ENCODE data around the gene KLHDC3.

Gene KLHDC3

GRCh38 chr6:43016176-43016942 lies 2.3 kb downstream of the KLHDC3 start:
- H3K79me2 ChIP-seq (ENCODE audit: insufficient read depth, low read length), result peaks cover 70% of the 10 kb centered on the region
- no peak for DNase-seq
- no peak overlapping the region for H3K27ac ChIP-seq (ENCODE audit: low read length)
- H3K27me3 ChIP-seq (ENCODE audit: insufficient read depth, low read length, poor library complexity), result no peaks in the 10 kb centered on the region
- H4K20me1 ChIP-seq (ENCODE audit: insufficient read depth, low read length), result peaks cover 27% of the 10 kb centered on the region; the same call in 1 of the 2 replicates
- no peaks in the 10 kb centered on the region for H3K9me3 ChIP-seq (ENCODE audit: insufficient read depth, low read length, severe bottlenecking)
- TF ChIP-seq EZH2 (IDR thresholded peaks at IDR 0.05; ENCODE audit: borderline replicate concordance, low read depth, low read length, severe bottlenecking), result no peak
- TF ChIP-seq CTCF (IDR thresholded peaks at IDR 0.05; ENCODE audit: borderline replicate concordance, extremely low read depth, low read length, poor library complexity, severe bottlenecking), result no peak
- H3K36me3 ChIP-seq (ENCODE audit: insufficient read depth, low read length), result peaks cover 68% of the 10 kb centered on the region
- peak overlapping the region; percentile 90 for H3K4me2 ChIP-seq (ENCODE audit: insufficient read depth, low read length)
- no peak overlapping the region for H2AFZ ChIP-seq (ENCODE audit: low read depth, low read length)
- peak overlapping the region; percentile 22; the same call in 1 of the 2 replicates for H3K9ac ChIP-seq (ENCODE audit: low read depth, low read length)
- H3K4me1 ChIP-seq (ENCODE audit: insufficient read depth, low read length), result peaks cover 76% of the 10 kb centered on the region
- ATAC-seq (ENCODE audit: insufficient read depth, low read depth), result no peak
- no peak overlapping the region for H3K4me3 ChIP-seq (ENCODE audit: low read depth in 1 of 2, low read length in 2 of 2)

GRCh38 chr6:43016943-43017334 lies 2.9 kb downstream of the KLHDC3 start:
- no peak overlapping the region for H3K27ac ChIP-seq (ENCODE audit: low read length)
- H3K4me2 ChIP-seq (ENCODE audit: insufficient read depth, low read length), result peak overlapping the region; percentile 90
- no peaks in the 10 kb centered on the region for H3K27me3 ChIP-seq (ENCODE audit: insufficient read depth, low read length, poor library complexity)
- H3K36me3 ChIP-seq (ENCODE audit: insufficient read depth, low read length), result peaks cover 62% of the 10 kb centered on the region
- DNase-seq, result no peak
- TF ChIP-seq EZH2 (IDR thresholded peaks at IDR 0.05; ENCODE audit: borderline replicate concordance, low read depth, low read length, severe bottlenecking) (no peak), CTCF (IDR thresholded peaks at IDR 0.05; ENCODE audit: borderline replicate concordance, extremely low read depth, low read length, poor library complexity, severe bottlenecking) (no peak)
- no peak for ATAC-seq (ENCODE audit: insufficient read depth, low read depth)
- H3K9me3 ChIP-seq (ENCODE audit: insufficient read depth, low read length, severe bottlenecking), result no peaks in the 10 kb centered on the region
- peaks cover 27% of the 10 kb centered on the region; the same call in 1 of the 2 replicates for H4K20me1 ChIP-seq (ENCODE audit: insufficient read depth, low read length)
- H3K4me1 ChIP-seq (ENCODE audit: insufficient read depth, low read length), result peaks cover 70% of the 10 kb centered on the region
- H3K79me2 ChIP-seq (ENCODE audit: insufficient read depth, low read length), result peaks cover 69% of the 10 kb centered on the region
- H3K4me3 ChIP-seq (ENCODE audit: low read depth in 1 of 2, low read length in 2 of 2), result no peak overlapping the region
- no peak overlapping the region for H2AFZ ChIP-seq (ENCODE audit: low read depth, low read length)
- H3K9ac ChIP-seq (ENCODE audit: low read depth, low read length), result 0 out of 2 replicates have a peak overlapping the region, but pooled peaks have one; percentile 22

- peaks cover 72% of the 10 kb centered on the region for H3K79me2 ChIP-seq (ENCODE audit: insufficient read depth, low read length)
- no peak overlapping the region for H3K9ac ChIP-seq (ENCODE audit: low read depth, low read length)
- H3K4me3 ChIP-seq (ENCODE audit: low read depth in 1 of 2, low read length in 2 of 2), result no peak overlapping the region
- H3K4me2 ChIP-seq (ENCODE audit: insufficient read depth, low read length), result no peak overlapping the region
- no peaks in the 10 kb centered on the region for H3K9me3 ChIP-seq (ENCODE audit: insufficient read depth, low read length, severe bottlenecking)
- TF ChIP-seq EZH2 (IDR thresholded peaks at IDR 0.05; ENCODE audit: borderline replicate concordance, low read depth, low read length, severe bottlenecking) (no peak), CTCF (IDR thresholded peaks at IDR 0.05; ENCODE audit: borderline replicate concordance, extremely low read depth, low read length, poor library complexity, severe bottlenecking) (no peak)
- H4K20me1 ChIP-seq (ENCODE audit: insufficient read depth, low read length), result peaks cover 33% of the 10 kb centered on the region
- ATAC-seq (ENCODE audit: insufficient read depth, low read depth), result no peak
- DNase-seq, result no peak
- H2AFZ ChIP-seq (ENCODE audit: low read depth, low read length), result no peak overlapping the region
- peaks cover 60% of the 10 kb centered on the region for H3K36me3 ChIP-seq (ENCODE audit: insufficient read depth, low read length)
- H3K27me3 ChIP-seq (ENCODE audit: insufficient read depth, low read length, poor library complexity), result no peaks in the 10 kb centered on the region
- no peak overlapping the region for H3K27ac ChIP-seq (ENCODE audit: low read length)
- H3K4me1 ChIP-seq (ENCODE audit: insufficient read depth, low read length), result peaks cover 74% of the 10 kb centered on the region
Observed at GRCh38 chr6:43019152-43019551, 5.1 kb downstream of the KLHDC3 start.

Data from DND-41 (cell line).